Cardiac muscle cell (in vitro differentiated cells and primary cell): ENCODE results near the gene RGMB. TPM values are rescaled to one million over a fixed set of nuclear protein-coding genes. Genes with fewer than 3 reads are reported as not detected.

Source experiments
- DNase-seq, 2 donors: peaks; one replicate each; pipeline versions ENCODE4 v3.0.0 to v3.0.0-alpha.2; 2010 to 2017; ENCODE audit warnings: low read depth in 1 of 2, low spot score in 1 of 2
- H3K27ac ChIP-seq: fragments of 200-600 bp; sonication (generic); 2 replicates; pipeline ENCODE4 v1.5.1; 2016
- H3K27me3 ChIP-seq: fragments of 200-600 bp; sonication (generic); 2 replicates; pipeline ENCODE4 v1.6.0; 2016; ENCODE audit warnings: control low read depth
- H3K36me3 ChIP-seq: fragments of 200-600 bp; sonication (generic); 2 replicates; pipeline ENCODE4 v1.5.1; 2016; ENCODE audit warnings: control low read depth
- H3K4me1 ChIP-seq: fragments of 200-600 bp; sonication (generic); 2 replicates; pipeline ENCODE4 v1.8.1; 2017; ENCODE audit warnings: low read depth, mild to moderate bottlenecking, mixed run types
- H3K4me3 ChIP-seq: fragments of 200-600 bp; sonication (generic); 2 replicates; pipeline ENCODE4 v1.5.1; 2016; ENCODE audit warnings: mild to moderate bottlenecking
- H3K9me3 ChIP-seq: fragments of 200-600 bp; sonication (generic); 2 replicates; pipeline ENCODE4 v1.5.1; 2017; ENCODE audit warnings: low read depth, mild to moderate bottlenecking, control low read depth
- polyA plus RNA-seq: library from polyadenylated mRNA; unstranded; fragments of >200 nt; fragmentation: Nextera tagmentation; extraction: Ambion mirVana; gene quantifications from 2 replicates; pipeline ENCODE4 v1.2.1, GENCODE V29; 2016
- total RNA-seq: library from RNA; depleted of rRNA; stranded (reverse); fragments of >200 nt; gene quantifications from 2 replicates; pipeline ENCODE4 v1.2.3, GENCODE V29; 2016
- TF ChIP-seq, protein P1 (sequence below): IDR thresholded peaks from 2 replicates; pipeline ENCODE4 v1.5.1; 2012; ENCODE audit warnings: low read depth, mild to moderate bottlenecking, low read length

The RGMB gene
- total and polyA plus RNA-seq, 2 experiments from 2014 or later, result 7.1 to 15.6 TPM

DNA sequence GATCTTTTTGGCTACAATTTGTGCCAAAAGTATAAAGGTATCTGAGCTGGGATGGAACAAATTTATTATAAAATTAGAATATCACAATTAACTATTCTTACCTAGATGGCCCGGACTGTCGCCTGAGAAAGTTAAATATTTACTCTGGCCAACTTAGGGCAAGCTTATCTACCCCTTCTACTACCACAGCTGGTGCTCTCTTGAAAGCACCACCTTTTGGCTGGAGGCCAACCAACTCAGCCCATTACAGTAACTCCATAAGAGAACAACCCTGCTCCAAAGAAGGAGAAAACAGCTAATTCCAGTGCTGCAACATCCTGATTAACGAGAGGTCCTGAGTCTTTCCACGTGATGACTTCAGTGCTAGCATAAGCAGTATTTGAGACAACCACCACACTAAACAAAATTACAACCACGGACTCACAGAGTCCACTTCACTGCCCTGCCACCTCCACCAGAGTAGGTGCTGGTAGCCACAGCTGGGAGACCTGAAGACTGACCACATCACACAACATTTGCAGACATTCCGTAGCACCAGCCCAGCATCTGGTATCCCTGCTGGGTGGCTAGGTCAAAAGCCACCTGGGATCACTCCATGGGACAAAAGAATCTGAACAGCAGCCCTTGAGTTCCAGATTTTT, 43.2 kb downstream of the RGMB start:
- Histone ChIP-seq H3K27me3 (no peaks in the 10 kb centered on the region), H3K4me1 (no peaks in the 10 kb centered on the region), H3K9me3 (no peaks in the 10 kb centered on the region), H3K27ac (no peak overlapping the region), H3K4me3 (no peak overlapping the region), H3K36me3 (no peaks in the 10 kb centered on the region)
- TF ChIP-seq, protein P1, sequence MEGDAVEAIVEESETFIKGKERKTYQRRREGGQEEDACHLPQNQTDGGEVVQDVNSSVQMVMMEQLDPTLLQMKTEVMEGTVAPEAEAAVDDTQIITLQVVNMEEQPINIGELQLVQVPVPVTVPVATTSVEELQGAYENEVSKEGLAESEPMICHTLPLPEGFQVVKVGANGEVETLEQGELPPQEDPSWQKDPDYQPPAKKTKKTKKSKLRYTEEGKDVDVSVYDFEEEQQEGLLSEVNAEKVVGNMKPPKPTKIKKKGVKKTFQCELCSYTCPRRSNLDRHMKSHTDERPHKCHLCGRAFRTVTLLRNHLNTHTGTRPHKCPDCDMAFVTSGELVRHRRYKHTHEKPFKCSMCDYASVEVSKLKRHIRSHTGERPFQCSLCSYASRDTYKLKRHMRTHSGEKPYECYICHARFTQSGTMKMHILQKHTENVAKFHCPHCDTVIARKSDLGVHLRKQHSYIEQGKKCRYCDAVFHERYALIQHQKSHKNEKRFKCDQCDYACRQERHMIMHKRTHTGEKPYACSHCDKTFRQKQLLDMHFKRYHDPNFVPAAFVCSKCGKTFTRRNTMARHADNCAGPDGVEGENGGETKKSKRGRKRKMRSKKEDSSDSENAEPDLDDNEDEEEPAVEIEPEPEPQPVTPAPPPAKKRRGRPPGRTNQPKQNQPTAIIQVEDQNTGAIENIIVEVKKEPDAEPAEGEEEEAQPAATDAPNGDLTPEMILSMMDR, result no peak
- DNase-seq, result peak in 1 of 2 donors; percentile 33

DNA sequence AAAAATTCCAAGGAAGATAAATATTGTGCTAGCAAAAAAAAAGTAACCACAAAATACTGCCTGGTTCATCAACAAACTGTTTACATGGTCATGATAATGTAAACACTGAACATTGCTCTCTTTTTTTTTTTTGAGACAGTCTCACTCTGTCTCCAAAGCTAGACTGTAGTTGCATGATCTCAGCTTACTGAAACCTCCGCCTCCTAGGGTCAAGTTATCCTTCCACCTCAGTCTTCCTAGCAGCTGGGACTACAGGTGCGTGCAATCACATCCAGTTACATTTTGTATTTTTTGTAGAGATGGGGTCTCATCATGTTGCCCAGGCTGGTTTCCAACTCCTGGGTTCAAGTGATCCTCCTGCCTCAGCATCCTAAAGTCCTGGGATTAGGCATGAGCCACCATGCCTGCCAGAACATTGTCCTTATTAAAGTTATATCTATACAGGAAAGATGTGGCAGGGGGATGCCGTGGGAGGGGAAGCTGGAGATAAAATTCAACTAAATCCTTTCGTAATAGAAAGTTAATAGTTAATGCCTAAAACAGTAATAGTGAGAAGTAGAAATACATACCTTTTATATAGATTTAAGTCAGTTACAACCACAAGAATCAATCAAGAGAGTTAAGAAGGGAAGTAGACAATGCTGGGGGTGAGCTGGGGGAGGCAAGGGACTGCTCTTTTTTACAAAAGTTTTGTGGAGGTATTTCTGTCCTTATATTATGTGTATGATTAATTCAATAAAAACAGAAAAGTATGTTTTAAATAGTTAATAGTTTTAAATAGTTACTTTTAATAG, 52.3 kb downstream of the RGMB start:
- Histone ChIP-seq H3K36me3 (no peaks in the 10 kb centered on the region), H3K4me3 (no peak overlapping the region), H3K4me1 (no peaks in the 10 kb centered on the region), H3K27me3 (no peaks in the 10 kb centered on the region), H3K27ac (no peak overlapping the region), H3K9me3 (no peaks in the 10 kb centered on the region)
- no peak for DNase-seq
- TF ChIP-seq, protein P1, result no peak

DNA sequence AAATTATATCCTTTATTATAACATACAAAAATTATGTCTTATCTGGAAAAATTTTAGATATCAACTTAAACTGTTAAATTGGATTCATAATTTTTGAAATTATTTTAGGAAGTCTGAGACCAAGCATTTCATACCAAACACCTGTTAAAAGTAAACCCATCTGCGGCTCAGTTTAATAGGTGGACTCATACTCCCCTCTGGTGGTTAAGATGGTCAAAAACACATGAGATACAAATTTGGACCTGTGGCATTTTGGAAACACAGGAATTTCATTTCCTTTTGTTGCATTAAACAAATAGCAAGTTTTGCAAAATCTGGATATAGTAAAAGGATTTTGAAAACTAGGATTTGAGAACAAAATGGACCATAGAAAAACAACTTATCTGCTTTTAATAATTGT, 53.7 kb downstream of the RGMB start:
- no peaks in the 10 kb centered on the region for H3K9me3 ChIP-seq
- H3K36me3 ChIP-seq, result no peaks in the 10 kb centered on the region
- DNase-seq, result peak; percentile 51 to 66
- H3K4me1 ChIP-seq, result no peaks in the 10 kb centered on the region
- H3K27ac ChIP-seq, result no peak overlapping the region
- no peak overlapping the region for H3K4me3 ChIP-seq
- TF ChIP-seq, protein P1, result peak; percentile 53
- H3K27me3 ChIP-seq, result no peaks in the 10 kb centered on the region

DNA sequence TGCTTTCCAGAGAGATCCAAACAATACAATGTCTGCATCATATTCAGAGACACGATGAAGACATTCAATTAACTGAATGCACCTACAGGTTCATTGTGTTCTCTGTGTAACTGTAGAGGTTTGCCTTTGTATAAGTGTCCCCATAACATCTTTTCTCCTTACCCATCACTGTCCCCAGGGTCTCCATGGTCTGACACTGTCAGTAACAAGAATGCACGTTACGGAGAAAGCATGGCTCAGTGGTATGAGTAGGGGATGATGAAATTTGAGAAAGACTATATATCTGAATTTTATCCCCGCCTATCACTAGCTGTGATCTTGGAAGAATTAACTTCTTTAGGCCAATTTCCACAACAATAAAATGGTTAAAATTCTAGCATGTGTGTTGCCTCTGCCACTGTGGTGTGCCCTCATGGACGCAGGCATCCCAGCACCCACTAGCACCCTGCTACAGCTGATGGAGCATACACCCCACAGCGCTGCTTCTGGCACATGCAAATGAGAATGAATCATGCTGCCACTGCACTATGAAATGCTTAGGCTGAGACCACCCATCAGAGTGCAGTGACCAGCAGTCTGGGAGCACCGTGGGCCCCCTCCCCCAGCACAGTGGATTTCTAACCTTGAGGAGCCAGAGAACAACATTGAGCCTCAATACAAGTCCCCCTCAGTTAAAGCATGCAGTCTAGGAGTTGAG, 54.3 kb downstream of the RGMB start:
- Histone ChIP-seq H3K27me3 (no peaks in the 10 kb centered on the region), H3K9me3 (no peaks in the 10 kb centered on the region), H3K4me1 (no peaks in the 10 kb centered on the region), H3K36me3 (no peaks in the 10 kb centered on the region), H3K27ac (no peak overlapping the region), H3K4me3 (no peak overlapping the region)
- TF ChIP-seq, protein P1, result no peak
- no peak for DNase-seq

DNA sequence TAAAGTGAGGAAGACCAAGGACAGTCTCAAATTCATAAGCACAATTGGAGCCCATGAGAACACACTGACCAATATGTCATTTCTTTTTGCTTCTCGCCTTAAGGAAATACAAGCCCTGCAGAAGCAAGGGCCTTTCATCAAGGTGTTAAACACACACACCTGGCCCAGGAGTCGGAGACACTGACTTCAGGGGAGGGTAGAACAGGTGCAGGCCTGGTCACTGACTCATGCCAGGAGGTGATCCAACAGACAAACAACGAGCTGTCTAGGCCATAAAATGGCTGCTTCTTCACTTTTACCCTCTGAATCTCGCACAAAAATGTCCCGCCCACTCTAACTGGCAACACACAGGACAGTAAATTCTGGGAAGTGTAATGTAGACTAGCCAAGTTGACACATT, 62.7 kb downstream of the RGMB start:
- Histone ChIP-seq H3K27me3 (no peaks in the 10 kb centered on the region), H3K36me3 (no peaks in the 10 kb centered on the region), H3K27ac (no peak overlapping the region), H3K4me1 (no peaks in the 10 kb centered on the region), H3K9me3 (no peaks in the 10 kb centered on the region), H3K4me3 (no peak overlapping the region)
- TF ChIP-seq, protein P1, result no peak
- no peak for DNase-seq
